AG08396 (cell line): ENCODE data around the gene TRAK1.
A peak's percentile ranks its signal among the peaks of the same experiment; 100 is the strongest.

ENCODE experiments used
- DNase-seq: peaks from one replicate; pipeline ENCODE4 v3.0.0; 2012; ENCODE audit warnings: low spot score, mixed read lengths

TRAK1 gene

GRCh38 chr3:42177801-42178150 is 86.6 kb downstream of the TRAK1 start:
- no peak for DNase-seq

DNA sequence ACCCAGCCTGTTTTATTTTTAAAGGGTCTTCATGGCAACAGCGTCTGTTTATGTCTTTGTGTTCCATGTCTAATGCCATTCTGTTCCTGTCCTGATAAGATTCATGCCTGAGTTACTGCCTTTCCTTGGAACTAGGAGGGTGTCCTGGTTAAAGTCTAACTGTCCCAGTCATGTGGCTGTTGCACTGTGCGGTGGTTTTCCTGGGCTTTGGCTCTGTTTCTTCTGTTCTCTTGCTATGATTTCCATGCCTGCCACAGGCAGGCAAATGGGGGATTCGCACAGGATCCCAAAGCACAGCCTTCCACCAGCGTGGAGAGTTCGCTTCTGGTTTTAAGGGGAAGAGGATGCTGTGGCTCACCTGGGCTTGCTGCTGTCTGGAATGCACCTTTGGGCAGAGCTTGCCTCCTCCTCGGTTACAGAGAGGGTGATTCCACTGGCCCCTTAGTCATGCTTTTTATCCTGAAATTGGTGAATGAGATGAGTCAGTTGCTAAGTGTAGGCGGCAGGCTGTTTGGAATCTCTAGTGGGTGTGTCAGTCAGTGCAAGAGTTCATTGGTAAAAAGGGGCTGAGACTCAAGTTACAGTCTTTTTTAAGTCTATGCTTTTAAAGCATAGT is 88.1 kb downstream of the TRAK1 start:
- DNase-seq: peak; percentile 83

GRCh38 chr3:42180901-42181300 is 89.7 kb downstream of the TRAK1 start:
- DNase-seq: no peak

DNA sequence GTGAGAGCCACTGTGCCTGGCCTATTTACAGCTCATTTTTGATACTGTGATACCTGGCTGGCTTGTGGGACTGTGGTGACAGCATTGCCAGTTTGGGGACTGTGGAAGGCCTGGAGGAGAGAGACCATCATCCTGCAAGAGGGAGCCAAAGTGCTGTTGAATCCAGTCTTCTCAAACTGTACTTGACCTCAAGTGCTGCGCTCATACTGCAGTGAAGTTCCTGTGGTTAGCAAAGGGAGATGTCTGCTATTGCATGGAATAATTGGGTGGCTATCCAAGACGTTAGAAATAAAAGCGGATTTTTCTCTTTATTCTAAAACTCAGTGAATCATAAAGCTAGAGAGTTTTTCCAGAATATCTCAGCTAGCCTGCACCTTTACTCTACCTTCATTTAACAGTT is 91.4 kb downstream of the TRAK1 start:
- no peak for DNase-seq

DNA sequence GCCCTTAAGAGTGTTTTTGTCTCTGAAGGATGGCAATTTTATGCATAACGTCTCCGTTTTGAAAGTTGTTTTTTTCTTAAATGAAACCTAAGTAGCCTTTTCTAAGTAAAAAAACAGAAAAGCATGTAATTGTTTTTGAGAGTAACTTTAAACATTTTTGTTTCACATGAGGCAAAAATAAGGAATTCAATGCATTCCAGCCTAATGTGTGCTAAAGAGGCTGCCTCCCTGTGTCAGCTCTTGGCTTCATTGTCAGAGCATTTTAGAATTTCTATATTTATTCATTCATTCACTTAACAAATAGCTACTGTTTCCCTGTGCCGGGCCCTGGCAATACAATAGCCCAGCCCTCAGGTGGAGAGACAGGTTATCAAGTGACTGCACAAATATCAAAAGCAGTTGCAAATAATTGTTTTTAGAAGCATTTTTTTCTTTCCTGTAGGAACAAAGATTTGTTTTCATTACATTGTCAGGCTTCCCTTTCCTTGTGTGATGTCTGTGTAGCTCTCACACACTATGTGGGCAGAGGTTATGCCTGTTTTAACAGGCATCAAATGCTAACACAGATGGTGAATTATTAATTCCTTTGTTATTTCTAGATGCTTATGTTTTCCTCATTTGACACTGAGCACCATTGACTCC is 93.0 kb downstream of the TRAK1 start:
- peak; percentile 41 for DNase-seq

DNA sequence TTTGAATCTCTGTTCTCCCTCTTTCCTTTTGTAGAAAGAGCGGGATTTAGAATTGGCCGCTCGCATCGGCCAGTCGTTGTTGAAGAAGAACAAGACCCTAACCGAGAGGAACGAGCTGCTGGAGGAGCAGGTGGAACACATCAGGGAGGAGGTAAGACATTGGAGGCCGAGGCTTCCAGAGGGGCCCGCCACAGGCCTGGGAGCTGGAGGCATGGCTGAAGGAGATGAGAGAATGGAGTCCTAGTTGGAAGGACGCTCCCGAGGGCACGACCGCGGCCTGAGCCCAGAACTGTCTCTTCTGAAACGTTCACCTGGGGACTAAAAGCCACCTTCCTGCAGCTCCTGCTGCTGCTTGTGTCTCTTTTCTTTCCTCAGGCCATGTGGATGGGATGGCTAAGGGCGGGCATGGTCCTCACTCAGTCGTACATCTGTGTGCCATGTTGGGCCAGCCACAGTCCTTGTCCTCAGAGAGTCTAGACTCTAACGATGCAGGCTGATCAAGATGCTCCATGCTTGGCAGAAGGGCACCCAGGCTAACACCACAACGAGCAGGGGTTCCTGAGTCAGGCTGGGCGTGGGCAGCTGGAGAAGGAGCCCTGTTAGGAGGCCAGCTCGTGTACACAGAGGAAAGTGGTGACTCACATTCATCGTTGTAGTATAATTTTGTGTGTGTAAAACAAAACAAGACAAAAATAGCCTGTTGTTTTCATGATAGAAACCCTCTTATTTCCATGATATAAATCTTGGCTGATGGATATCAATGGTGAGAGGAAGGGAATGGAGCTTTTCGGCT is 93.7 kb downstream of the TRAK1 start:
- DNase-seq: no peak

DNA sequence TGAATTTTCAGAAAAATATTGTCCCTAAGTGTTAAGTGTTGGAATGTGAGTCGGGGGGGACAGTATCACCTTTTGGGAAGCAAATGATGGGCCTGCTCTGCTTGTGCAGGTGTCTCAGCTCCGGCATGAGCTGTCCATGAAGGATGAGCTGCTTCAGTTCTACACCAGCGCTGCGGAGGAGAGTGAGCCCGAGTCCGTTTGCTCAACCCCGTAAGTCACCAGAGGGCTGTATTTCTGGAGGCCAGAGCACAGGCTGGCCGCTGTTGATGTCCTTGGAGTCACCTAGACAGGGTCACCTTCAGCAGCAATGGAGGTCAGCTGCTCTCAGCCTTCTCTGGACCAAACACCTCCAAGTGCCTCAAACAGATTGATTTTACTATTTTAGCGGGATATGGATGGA is 96.8 kb downstream of the TRAK1 start:
- no peak for DNase-seq

DNA sequence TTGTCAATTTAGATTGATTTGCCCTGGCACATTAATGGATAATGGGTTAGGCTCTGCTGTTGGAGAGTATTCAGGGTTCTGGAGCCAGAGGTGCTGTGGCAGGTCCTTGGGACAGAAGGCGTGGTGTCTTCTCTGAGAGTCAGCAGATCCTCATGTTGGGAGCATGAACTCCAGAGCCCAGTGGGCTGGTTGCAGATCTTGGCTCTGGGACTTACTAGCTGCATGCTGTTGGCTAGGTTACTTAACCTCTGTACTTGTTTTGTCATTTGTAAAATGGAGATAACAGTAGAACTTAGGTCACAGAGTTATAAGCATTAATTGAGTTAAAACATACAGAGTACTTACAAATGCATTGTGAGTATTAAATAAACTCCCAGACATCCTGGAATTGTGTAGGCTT is 97.2 kb downstream of the TRAK1 start:
- DNase-seq: no peak

DNA sequence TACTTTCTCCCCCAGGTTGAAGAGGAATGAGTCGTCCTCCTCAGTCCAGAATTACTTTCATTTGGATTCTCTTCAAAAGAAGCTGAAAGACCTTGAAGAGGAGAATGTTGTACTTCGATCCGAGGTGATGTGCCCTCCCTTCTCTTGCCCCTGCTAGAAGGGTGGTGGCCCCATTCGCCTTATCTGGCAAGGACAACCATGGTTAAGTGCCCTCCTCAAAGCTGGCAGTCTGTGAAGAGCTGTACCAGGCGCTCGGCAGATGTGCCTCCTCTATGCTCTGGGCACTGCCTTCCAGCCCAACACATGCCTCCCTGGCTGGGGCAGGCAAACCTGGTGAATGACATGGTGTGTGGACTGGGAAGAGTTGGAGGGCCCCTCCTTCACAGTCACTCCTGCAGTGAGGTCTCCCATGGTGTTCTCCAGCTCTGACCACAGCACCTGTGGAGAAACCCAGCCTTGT is 97.9 kb downstream of the TRAK1 start:
- no peak for DNase-seq

DNA sequence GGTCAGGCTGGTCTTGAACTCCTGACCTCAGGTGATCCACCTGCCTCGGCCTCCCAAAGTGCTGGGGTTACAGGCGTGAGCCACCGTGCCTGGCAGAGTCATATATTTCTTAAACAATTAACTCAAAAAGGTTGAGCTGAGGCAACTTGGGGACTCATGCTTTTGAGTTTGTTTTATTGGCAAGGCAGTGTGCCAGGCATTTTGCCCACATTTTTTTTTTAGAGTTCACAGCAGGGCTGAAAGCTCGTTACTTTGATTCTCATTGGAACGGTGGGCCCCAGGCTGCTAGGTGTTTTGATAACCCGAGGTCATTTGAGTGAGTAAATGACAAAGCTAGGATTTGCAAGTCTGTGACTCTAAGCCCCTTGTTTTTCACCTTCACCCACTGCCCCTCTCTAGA is 98.6 kb downstream of the TRAK1 start:
- no peak for DNase-seq

DNA sequence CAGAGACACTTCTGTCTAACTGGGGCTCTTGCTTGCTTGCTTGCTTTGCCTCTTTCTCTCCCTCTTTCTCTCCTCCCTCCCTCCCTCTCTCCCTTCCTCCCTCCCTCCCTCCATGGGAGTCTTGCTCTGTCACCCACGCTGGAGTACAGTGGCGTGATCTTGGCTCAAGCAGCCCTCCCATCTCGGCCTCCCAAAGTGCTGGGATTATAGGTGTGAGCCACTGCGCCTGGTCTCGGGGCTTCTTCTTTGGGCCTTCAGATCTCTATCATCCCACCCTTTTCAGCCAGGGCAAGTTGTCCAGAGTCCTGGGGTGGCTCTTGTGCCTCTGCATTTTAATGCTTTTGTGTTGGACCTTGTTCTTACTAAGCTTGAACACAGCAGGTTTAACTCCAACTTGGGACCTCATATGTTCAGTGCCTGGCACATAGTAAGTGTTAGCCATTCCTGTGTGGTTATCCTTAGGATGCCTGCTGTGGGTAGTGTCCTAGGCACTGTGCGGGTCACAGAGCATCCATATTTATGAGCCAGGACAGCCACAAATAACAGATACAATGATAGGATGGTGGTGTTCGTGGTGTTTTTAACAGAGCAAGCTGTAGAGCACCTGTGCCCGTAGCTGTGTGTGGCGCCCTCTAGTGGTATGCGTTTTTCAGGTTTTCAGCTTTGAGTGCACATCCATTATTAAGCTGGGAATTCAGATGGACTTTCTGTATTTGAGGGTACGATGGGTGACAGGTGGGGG is 99.7 kb downstream of the TRAK1 start:
- peak; percentile 51 for DNase-seq

DNA sequence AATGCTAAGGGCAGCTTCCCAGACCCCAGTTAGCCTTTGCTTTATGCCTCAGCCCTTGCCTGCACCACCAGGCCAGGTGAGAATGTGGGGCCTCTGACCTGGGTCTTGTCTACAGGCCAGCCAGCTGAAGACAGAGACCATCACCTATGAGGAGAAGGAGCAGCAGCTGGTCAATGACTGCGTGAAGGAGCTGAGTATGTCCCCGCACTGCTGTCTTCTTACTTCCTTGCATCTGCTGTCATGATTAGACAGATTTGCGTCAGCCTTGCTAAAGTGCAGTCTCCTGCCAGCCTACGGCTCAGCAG is 100.2 kb downstream of the TRAK1 start:
- DNase-seq: no peak

- DNase-seq: peak; percentile 54
Measured at GRCh38 chr3:42192334-42193200, 101.4 kb downstream of the TRAK1 start.

- DNase-seq: no peak
Measured at GRCh38 chr3:42194943-42195510, 103.9 kb downstream of the TRAK1 start.

DNA sequence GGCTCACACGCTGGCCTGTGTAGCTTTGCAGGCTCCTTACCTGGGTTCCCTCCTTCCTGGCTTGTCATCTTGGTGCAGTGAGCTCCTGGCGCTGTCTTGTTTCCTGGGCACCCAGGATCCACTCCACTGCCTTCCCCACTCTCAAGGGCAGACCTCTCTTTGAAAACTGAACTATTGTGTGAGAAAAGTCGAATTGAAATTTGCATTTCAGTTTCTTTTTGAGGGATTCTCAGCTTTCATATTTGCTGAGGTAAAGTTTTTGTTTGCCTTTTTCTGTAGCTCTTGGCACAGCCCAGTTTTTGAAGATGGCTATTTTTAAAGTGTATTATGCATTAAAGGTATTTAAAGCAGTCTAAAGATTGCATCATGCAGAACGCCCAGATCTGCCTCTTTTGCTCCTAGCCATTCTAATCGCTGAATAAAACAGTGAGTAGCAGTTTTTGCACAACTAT is 104.7 kb downstream of the TRAK1 start:
- DNase-seq: no peak

GRCh38 chr3:42198709-42199108 is 107.6 kb downstream of the TRAK1 start:
- no peak for DNase-seq

DNA sequence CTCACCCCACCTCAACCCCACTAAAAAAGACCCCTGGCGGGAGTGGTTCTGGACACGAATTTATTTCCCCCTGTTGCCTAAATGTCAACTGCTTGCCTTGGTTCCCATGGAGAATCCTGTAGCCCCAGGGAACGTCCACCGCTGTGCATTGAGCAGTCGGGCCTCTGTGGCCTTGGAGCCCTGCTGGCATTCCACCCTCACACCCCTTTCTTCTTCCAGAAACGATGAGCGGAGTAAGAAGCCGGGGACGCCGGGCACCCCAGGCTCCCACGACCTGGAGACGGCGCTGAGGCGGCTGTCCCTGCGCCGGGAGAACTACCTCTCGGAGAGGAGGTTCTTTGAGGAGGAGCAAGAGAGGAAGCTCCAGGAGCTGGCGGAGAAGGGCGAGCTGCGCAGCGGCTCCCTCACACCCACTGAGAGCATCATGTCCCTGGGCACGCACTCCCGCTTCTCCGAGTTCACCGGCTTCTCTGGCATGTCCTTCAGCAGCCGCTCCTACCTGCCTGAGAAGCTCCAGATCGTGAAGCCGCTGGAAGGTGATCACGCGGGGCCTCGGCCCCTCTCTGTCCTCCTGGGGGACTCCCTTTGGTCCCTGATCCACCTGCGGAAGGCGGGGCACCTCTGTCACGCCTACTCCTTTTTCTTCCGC is 111.2 kb downstream of the TRAK1 start:
- DNase-seq: no peak

- DNase-seq: no peak
Measured at GRCh38 chr3:42204867-42205599, 113.9 kb downstream of the TRAK1 start.

GRCh38 chr3:42205800-42206514 is 114.8 kb downstream of the TRAK1 start:
- DNase-seq: no peak

DNA sequence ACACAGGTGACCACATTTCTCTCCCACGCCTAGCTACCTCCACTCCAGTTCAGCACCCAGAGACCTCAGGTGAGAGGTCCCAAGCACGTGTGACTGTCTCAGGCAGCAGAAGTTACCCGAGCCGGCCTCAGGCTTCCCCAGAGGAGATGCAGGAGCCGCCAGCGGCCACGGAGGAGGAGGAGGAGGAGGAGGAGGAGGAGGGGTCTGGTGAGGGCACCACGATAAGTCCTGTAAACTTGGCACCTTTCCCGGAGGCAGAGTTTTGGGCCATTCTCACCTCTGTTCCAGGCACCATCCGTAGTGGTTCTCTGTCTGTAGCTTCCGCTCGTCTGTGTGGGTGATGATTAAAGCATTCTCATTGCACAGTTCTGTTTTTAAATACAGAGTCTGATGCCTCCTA is 118.8 kb downstream of the TRAK1 start:
- no peak for DNase-seq
